SK-N-SH treated with all-trans-retinoic acid at 6 μM for 48 hours (cell line): Measurements from ENCODE around the gene MTUS2.

Experiments
- ATAC-seq: fragments of 200-7000 bp; cut with Tn5 transposase; 3 replicates; pipeline ENCODE4 v1.9.1; 2020; ENCODE audit warnings: mild to moderate bottlenecking, moderate library complexity
- ARNTL ChIP-seq: fragments of 450-650 bp; formaldehyde crosslinking; IDR thresholded peaks from 2 replicates; pipeline ENCODE4 v1.5.0; 2020; ENCODE audit warnings: low read depth, mild to moderate bottlenecking, moderate library complexity, borderline replicate concordance
- BACH2 ChIP-seq: fragments of 250-450 bp; sonication (Bioruptor Pico); IDR thresholded peaks from 2 replicates; pipeline ENCODE4 v1.9.0; 2021; ENCODE audit warnings: mild to moderate bottlenecking, borderline replicate concordance
- CSDC2 ChIP-seq: fragments of 250-450 bp; sonication (Bioruptor Pico); IDR thresholded peaks from 2 replicates; pipeline ENCODE4 v1.5.0; 2020; ENCODE audit warnings: mild to moderate bottlenecking, moderate library complexity
- ESRRG ChIP-seq: fragments of 250-450 bp; sonication (Bioruptor Pico); IDR thresholded peaks from 2 replicates; pipeline ENCODE4 v1.6.1; 2021; ENCODE audit warnings: mild to moderate bottlenecking
- GLIS3 ChIP-seq: fragments of 250-450 bp; sonication (Bioruptor Pico); IDR thresholded peaks from 2 replicates; pipeline ENCODE4 v1.5.0; 2020; ENCODE audit warnings: mild to moderate bottlenecking, moderate library complexity
- ISL1 ChIP-seq: fragments of 250-450 bp; sonication (Bioruptor Pico); IDR thresholded peaks from 2 replicates; pipeline ENCODE4 v2.1.2; 2022; ENCODE audit warnings: mild to moderate bottlenecking, moderate library complexity
- OSR1 ChIP-seq: fragments of 250-450 bp; sonication (Bioruptor Pico); IDR thresholded peaks from 2 replicates; pipeline ENCODE4 v1.8.0; 2022; ENCODE audit warnings: moderate library complexity, mild to moderate bottlenecking, inconsistent platforms
- PPARA ChIP-seq: fragments of 250-450 bp; sonication (Bioruptor Pico); IDR thresholded peaks from 2 replicates; pipeline ENCODE4 v1.5.0; 2020; ENCODE audit warnings: mild to moderate bottlenecking, borderline replicate concordance
- RARB ChIP-seq: fragments of 250-450 bp; sonication (Bioruptor Pico); IDR thresholded peaks from 2 replicates; pipeline ENCODE4 v1.8.0; 2021; ENCODE audit warnings: mild to moderate bottlenecking, moderate library complexity
- SNAI2 ChIP-seq: fragments of 250-450 bp; sonication (Bioruptor Pico); IDR thresholded peaks from 2 replicates; pipeline ENCODE4 v1.5.0; 2020; ENCODE audit warnings: mild to moderate bottlenecking, moderate library complexity
- TCF4 ChIP-seq: fragments of 250-450 bp; sonication (Bioruptor Pico); IDR thresholded peaks from 2 replicates; pipeline ENCODE4 v1.8.0; 2021; ENCODE audit warnings: mild to moderate bottlenecking, moderate library complexity, borderline replicate concordance
- TOX ChIP-seq: fragments of 250-450 bp; sonication (Bioruptor Pico); IDR thresholded peaks from 2 replicates; pipeline ENCODE4 v1.8.0; 2021; ENCODE audit warnings: mild to moderate bottlenecking, moderate library complexity, borderline replicate concordance
- ZC3H10 ChIP-seq: fragments of 250-450 bp; sonication (Bioruptor Pico); IDR thresholded peaks from 2 replicates; pipeline ENCODE4 v1.5.1; 2021; ENCODE audit warnings: mild to moderate bottlenecking, moderate library complexity
- ZFP3 ChIP-seq: fragments of 250-450 bp; sonication (Bioruptor Pico); IDR thresholded peaks from 2 replicates; pipeline ENCODE4 v1.5.0; 2020; ENCODE audit warnings: mild to moderate bottlenecking, moderate library complexity
- ZFP30 ChIP-seq: fragments of 450-650 bp; formaldehyde crosslinking; IDR thresholded peaks from 2 replicates; pipeline ENCODE4 v1.5.0; 2022; ENCODE audit warnings: mild to moderate bottlenecking, moderate library complexity
- ZNF565 ChIP-seq: fragments of 450-650 bp; formaldehyde crosslinking; conservative IDR thresholded peaks from 2 replicates; pipeline ENCODE4 v1.5.0; 2020; ENCODE audit warnings: low read depth, mild to moderate bottlenecking, moderate library complexity
- ZNF70 ChIP-seq: fragments of 450-650 bp; formaldehyde crosslinking; IDR thresholded peaks from 2 replicates; pipeline ENCODE4 v1.5.0; 2020; ENCODE audit warnings: mild to moderate bottlenecking, moderate library complexity
- ZNF8 ChIP-seq: fragments of 450-650 bp; formaldehyde crosslinking; IDR thresholded peaks from 2 replicates; pipeline ENCODE4 v1.5.0; 2020; ENCODE audit warnings: mild to moderate bottlenecking, moderate library complexity
- TF ChIP-seq, protein P1 (sequence below): fragments of 250-450 bp; sonication (Bioruptor Pico); IDR thresholded peaks from 2 replicates; pipeline ENCODE4 v1.8.0; 2021; ENCODE audit warnings: low read depth, mild to moderate bottlenecking, moderate library complexity, borderline replicate concordance
- TF ChIP-seq, protein P2 (sequence below): fragments of 250-450 bp; sonication (Bioruptor Pico); IDR thresholded peaks from 2 replicates; pipeline ENCODE4 v1.8.0; 2020; ENCODE audit warnings: mild to moderate bottlenecking, moderate library complexity, borderline replicate concordance
- TF ChIP-seq, protein P3 (sequence below): fragments of 250-450 bp; sonication (Bioruptor Pico); IDR thresholded peaks from 2 replicates; pipeline ENCODE4 v1.5.1; 2020; ENCODE audit warnings: low read depth, mild to moderate bottlenecking, moderate library complexity
- TF ChIP-seq, protein P4 (sequence below): fragments of 250-450 bp; sonication (Bioruptor Pico); IDR thresholded peaks from 2 replicates; pipeline ENCODE4 v1.5.0; 2020; ENCODE audit warnings: mild to moderate bottlenecking, moderate library complexity

Gene MTUS2

DNA sequence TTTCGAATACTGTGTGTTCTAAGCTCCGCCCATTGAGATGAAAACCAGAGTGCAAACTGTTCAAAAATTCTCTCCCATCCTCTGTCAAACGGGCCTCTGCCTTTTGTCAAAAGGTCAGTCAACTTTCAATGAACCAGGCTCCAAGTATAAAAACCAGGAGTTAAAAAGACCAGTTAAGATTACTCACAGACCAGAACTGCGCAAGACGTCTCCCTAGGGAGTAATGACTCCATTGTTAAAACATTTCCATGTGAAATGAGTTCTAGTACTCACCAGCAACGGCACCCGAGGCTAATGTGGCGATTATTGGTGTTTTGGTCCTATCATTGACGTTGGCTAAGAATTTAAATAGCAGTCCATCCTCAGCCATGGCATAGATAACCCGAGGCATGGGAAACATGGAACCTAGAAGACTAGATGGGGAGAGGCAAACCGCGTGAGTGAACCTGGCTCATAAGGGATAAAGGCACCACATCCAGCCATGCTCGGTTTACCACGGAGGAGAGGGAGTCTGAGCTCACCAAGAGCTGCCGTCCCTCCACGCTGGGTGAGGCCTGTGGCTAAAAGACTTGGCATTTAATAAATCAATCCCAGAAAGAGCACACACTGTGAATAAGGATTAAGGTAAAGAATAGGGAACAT lies 702.0 kb downstream of the MTUS2 start (continued):
- TF ChIP-seq, protein P1, sequence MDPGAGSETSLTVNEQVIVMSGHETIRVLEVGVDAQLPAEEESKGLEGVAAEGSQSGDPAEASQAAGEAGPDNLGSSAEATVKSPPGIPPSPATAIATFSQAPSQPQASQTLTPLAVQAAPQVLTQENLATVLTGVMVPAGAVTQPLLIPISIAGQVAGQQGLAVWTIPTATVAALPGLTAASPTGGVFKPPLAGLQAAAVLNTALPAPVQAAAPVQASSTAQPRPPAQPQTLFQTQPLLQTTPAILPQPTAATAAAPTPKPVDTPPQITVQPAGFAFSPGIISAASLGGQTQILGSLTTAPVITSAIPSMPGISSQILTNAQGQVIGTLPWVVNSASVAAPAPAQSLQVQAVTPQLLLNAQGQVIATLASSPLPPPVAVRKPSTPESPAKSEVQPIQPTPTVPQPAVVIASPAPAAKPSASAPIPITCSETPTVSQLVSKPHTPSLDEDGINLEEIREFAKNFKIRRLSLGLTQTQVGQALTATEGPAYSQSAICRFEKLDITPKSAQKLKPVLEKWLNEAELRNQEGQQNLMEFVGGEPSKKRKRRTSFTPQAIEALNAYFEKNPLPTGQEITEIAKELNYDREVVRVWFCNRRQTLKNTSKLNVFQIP (CRISPR knock-in tag), result no peak
- TF ChIP-seq ESRRG (CRISPR knock-in tag) (no peak), OSR1 (CRISPR knock-in tag) (no peak), ZNF70 (CRISPR knock-in tag) (no peak), GLIS3 (CRISPR knock-in tag) (no peak), ISL1 (peak; percentile 62)

DNA sequence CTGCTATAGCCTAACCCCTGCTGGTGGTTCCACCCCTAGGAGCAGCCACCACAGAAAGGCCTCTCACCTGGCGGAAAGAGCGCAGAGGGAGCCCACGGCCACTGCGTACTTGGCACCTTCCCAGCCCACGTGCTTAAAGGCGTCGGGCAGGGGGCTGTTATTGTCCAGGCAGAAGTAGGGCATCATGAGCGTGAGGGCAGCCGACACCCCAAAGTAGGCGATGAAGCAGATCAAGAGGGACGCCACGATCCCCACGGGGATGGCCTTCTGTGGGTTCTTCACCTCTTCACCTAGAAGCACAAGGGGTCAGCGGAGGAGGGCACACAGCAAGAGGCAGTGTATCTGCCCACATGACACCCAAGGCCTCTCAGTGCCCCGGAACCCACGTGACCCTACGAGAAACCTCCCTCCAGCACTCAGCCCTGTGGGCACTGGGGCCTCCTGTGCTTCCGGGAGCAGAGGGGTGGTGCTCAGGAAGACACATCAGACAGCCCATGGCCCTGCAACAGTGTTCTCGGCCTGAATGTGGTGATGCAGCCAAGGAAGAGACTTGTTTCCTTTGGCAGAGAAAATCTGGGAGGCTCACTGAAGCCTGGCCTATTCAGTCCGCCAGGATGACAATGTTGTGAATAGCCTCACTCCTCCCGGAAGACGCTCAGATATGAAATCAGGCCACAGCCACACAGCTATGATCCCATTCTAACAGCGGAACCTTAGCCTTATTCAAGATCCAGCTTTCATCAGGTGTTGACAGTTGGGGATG lies 703.2 kb downstream of the MTUS2 start:
- TF ChIP-seq ISL1 (no peak), GLIS3 (CRISPR knock-in tag) (no peak), ZFP3 (no peak), ESRRG (CRISPR knock-in tag) (no peak), SNAI2 (CRISPR knock-in tag) (no peak), PPARA (CRISPR knock-in tag) (no peak), TOX (no peak), ZFP30 (no peak), CSDC2 (CRISPR knock-in tag) (no peak), ARNTL (CRISPR knock-in tag) (no peak), ZNF70 (CRISPR knock-in tag) (no peak), BACH2 (CRISPR knock-in tag) (no peak), OSR1 (CRISPR knock-in tag) (no peak), RARB (no peak)
- TF ChIP-seq, protein P1 (CRISPR knock-in tag), result no peak
- TF ChIP-seq, protein P2, sequence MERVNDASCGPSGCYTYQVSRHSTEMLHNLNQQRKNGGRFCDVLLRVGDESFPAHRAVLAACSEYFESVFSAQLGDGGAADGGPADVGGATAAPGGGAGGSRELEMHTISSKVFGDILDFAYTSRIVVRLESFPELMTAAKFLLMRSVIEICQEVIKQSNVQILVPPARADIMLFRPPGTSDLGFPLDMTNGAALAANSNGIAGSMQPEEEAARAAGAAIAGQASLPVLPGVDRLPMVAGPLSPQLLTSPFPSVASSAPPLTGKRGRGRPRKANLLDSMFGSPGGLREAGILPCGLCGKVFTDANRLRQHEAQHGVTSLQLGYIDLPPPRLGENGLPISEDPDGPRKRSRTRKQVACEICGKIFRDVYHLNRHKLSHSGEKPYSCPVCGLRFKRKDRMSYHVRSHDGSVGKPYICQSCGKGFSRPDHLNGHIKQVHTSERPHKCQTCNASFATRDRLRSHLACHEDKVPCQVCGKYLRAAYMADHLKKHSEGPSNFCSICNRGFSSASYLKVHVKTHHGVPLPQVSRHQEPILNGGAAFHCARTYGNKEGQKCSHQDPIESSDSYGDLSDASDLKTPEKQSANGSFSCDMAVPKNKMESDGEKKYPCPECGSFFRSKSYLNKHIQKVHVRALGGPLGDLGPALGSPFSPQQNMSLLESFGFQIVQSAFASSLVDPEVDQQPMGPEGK (CRISPR knock-in tag), result no peak
- TF ChIP-seq, protein P3, sequence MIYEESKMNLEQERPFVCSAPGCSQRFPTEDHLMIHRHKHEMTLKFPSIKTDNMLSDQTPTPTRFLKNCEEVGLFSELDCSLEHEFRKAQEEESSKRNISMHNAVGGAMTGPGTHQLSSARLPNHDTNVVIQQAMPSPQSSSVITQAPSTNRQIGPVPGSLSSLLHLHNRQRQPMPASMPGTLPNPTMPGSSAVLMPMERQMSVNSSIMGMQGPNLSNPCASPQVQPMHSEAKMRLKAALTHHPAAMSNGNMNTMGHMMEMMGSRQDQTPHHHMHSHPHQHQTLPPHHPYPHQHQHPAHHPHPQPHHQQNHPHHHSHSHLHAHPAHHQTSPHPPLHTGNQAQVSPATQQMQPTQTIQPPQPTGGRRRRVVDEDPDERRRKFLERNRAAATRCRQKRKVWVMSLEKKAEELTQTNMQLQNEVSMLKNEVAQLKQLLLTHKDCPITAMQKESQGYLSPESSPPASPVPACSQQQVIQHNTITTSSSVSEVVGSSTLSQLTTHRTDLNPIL (CRISPR knock-in tag), result no peak
- ATAC-seq, result no peak

DNA sequence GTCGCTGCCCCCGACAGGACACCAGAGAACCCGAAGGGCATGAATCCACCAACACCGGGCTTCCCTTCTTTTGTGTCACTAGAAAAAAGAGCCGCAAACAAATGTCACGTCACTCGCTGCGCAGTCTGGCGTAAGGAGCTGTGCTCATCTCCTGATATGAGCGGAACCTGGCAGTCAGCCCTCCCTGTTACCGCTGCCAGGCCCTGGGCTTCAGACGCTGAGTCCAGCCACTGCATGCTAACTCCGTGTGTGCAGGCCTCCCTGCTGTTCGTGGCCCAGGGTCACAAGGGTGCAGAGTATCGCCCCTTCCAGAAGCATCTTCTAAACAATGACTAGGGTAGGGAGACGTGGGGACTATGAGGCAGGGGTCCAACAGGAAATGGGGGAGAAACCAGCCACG lies 704.0 kb downstream of the MTUS2 start:
- ATAC-seq, result no peak
- no peak for TF ChIP-seq ZFP30
- no peak for TF ChIP-seq CSDC2 (CRISPR knock-in tag)
- no peak for TF ChIP-seq TCF4 (CRISPR knock-in tag)
- TF ChIP-seq, protein P4, sequence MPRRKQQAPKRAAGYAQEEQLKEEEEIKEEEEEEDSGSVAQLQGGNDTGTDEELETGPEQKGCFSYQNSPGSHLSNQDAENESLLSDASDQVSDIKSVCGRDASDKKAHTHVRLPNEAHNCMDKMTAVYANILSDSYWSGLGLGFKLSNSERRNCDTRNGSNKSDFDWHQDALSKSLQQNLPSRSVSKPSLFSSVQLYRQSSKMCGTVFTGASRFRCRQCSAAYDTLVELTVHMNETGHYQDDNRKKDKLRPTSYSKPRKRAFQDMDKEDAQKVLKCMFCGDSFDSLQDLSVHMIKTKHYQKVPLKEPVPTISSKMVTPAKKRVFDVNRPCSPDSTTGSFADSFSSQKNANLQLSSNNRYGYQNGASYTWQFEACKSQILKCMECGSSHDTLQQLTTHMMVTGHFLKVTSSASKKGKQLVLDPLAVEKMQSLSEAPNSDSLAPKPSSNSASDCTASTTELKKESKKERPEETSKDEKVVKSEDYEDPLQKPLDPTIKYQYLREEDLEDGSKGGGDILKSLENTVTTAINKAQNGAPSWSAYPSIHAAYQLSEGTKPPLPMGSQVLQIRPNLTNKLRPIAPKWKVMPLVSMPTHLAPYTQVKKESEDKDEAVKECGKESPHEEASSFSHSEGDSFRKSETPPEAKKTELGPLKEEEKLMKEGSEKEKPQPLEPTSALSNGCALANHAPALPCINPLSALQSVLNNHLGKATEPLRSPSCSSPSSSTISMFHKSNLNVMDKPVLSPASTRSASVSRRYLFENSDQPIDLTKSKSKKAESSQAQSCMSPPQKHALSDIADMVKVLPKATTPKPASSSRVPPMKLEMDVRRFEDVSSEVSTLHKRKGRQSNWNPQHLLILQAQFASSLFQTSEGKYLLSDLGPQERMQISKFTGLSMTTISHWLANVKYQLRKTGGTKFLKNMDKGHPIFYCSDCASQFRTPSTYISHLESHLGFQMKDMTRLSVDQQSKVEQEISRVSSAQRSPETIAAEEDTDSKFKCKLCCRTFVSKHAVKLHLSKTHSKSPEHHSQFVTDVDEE (CRISPR knock-in tag), result no peak
- no peak for TF ChIP-seq ZNF8 (CRISPR knock-in tag)
- no peak for TF ChIP-seq ZNF70 (CRISPR knock-in tag)
- TF ChIP-seq ISL1, result no peak
- TF ChIP-seq ZC3H10 (CRISPR knock-in tag), result no peak
- no peak for TF ChIP-seq ESRRG (CRISPR knock-in tag)
- TF ChIP-seq ZFP3, result no peak
- TF ChIP-seq, protein P2 (CRISPR knock-in tag), result no peak
- no peak for TF ChIP-seq OSR1 (CRISPR knock-in tag)
- no peak for TF ChIP-seq ARNTL (CRISPR knock-in tag)
- TF ChIP-seq, protein P3 (CRISPR knock-in tag), result no peak
- TF ChIP-seq ZNF565 (CRISPR knock-in tag), result no peak
- no peak for TF ChIP-seq RARB
- no peak for TF ChIP-seq GLIS3 (CRISPR knock-in tag)
- TF ChIP-seq TOX, result no peak
- TF ChIP-seq PPARA (CRISPR knock-in tag), result no peak
